ENCODE data around the gene NOX3.
"Not testable (repeated sequence)": the region's sequence is repeated elsewhere in the genome, so short reads cannot be mapped to it uniquely, and the experiment has no call there.

Gene NOX3

DNA sequence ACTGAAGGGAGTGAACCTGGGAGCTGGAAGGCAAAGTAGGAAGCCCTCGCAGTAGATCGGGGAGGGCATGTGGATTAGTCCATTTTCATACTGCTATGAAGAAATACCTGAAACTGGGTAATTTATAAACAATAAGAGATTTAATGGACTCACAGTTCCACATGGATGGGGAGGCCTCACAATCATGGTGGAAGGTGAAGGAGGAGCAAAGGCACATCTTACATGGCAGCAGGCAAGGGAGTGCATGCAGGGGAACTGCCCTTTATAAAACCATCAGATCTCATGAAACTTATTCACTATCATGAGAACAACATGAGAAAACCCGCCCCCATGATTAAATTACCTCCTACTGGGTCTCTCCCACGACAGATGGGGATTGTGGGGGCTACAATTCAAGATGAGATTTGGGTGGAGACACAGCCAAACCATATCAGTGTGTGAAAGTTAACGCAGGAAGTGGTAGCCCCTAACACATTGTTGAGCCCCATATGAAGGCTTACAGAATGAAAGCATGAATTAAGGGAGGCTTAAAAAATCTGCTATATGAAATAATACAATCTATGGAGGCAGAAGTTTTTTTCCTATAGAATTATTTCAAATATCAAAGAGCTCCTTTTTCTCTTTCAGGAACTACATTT, 15.5 kb upstream of the NOX3 start:
- not testable (repeated sequence) for DNase-seq (ENCODE audit: insufficient read length, low spot score); FAIRE-seq

GRCh38 chr6:155468543-155468942, 12.9 kb upstream of the NOX3 start:
- DNase-seq (ENCODE audit: insufficient read length, low spot score); FAIRE-seq: not testable (repeated sequence)

DNA sequence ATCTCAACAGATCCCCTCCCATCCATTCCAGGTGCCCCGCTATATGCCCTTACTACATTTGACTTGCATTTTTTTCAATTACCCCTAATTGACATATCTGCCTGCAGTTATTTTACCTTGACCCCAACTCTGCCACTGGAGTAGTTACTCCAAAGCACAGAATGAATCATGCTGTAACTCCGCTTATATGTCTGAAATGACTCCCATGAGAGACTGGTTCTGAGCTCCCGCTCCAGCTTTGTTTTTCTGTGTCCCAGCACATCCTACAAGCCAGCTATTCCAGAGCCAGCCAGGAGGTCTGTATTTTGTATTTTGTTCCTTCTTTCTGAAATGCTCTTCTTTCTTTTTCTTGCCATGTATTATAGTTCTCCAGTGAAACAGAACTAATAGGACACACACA, 10.9 kb upstream of the NOX3 start:
- FAIRE-seq (no peak), DNase-seq (ENCODE audit: insufficient read length, low spot score) (no peak)

DNA sequence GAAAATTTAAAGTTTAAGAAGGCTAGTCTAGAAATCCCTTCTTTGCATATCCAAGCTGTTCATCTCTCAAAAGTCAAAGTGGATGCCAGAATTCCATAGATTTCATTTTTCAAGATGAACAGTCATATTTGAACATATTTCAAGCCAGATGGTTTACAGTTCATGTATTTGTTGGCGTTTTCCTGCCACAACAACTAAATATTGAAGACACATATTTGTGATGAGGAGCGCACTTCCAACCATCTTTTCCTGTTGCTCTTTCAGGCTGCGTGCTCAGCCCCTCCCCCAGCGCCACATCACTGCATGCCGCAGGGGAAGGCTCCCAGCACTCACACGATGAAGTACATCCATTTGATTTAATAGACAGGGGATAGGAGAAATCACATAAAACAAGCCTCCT, 5.9 kb upstream of the NOX3 start:
- FAIRE-seq (no peak), DNase-seq (ENCODE audit: insufficient read length, low spot score) (no peak)

- FAIRE-seq = no peak
- DNase-seq (ENCODE audit: insufficient read length, low spot score) = no peak
Observed at GRCh38 chr6:155454471-155454870, 1.2 kb downstream of the NOX3 start.

DNA sequence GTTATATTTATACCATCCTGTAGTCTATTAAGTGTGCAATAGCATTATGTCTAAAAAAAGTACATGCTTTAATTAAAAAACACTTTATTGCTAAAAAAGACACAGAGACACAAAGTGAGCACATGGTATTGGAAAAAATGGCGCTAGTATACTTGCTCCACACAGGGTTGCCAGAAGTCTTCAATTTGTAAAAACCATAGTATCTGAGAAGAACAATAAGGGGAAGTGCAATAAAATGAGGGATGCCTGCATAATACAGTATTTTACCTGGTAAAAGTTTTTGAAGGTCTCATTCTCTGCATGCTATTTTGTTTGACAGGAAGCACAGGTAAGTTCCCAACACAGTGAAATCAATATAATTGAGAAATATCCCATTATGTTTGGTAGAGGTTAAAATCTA, 1.6 kb downstream of the NOX3 start:
- FAIRE-seq = no peak

GRCh38 chr6:155452576-155452975, 3.1 kb downstream of the NOX3 start:
- FAIRE-seq = no peak
- no peak for DNase-seq (ENCODE audit: insufficient read length, low spot score)

More for the DNA sequence above, 1.6 kb downstream of the NOX3 start:
- DNase-seq (ENCODE audit: insufficient read length, low spot score) = no peak

DNA sequence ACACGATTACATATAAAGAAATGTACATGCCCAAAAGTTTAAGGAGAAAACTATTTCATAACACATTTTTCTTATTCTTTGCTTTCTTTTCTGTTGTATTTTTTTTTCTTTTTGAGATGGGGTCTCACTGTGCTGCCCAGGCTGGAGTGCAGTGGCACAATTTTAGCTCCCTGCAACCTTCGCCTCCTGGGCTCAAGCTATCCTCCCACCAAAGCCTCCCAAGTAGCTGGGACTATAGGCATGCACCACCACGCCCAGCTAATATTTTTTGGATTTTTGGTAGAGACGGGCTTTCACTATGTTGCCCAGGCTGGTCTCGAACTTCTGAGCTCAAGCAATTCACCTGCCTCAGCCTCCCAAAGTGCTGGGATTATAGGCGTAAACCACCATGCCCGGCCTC, 4.1 kb downstream of the NOX3 start:
- not testable (repeated sequence) for FAIRE-seq; DNase-seq (ENCODE audit: insufficient read length, low spot score)

DNA sequence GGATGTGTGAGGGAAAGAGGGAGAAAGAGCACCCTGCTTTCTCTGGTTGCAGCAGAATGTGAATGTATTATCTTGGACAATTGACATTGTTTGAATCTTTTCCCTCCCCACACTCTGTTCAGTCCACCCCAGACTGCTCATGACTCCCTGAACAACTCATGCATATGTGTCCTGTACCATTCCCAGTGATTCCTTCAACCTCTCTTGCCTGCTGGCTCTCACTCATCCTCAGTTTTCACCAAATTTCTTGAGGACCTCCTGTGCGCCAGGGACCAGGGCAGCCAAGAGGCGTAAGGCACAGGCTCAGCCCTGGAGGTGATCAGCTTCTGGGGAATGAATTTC, 5.4 kb downstream of the NOX3 start:
- FAIRE-seq = no peak

GRCh38 chr6:155449450-155450239, 6.0 kb downstream of the NOX3 start:
- FAIRE-seq = no peak
- DNase-seq (ENCODE audit: insufficient read length, low spot score) = no peak

More for the DNA sequence above, 5.4 kb downstream of the NOX3 start:
- DNase-seq (ENCODE audit: insufficient read length, low spot score) = no peak

- DNase-seq (ENCODE audit: insufficient read length, low spot score) (no peak), FAIRE-seq (no peak)
Observed at GRCh38 chr6:155448668-155449449, 6.8 kb downstream of the NOX3 start.

DNA sequence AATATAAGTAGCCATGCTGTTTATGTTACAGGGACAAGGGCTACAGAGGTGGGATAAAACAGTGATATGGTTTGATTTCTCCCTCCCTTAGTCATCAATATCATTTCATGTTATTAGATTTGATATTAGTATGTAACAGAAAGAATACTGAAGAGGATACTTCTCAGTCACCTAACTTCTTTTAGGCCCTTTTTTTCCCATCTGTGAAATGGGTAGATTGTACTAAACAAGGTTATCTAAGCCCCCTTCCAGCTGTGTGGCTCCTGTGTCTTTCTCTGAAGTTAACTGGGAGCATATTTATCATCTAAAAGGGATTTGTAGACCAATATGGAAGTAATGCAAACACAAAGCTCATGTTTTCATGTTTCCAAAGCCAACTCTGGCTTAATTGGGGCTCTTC, 7.7 kb downstream of the NOX3 start:
- no peak for DNase-seq (ENCODE audit: insufficient read length, low spot score)
- no peak for FAIRE-seq

GRCh38 chr6:155444952-155445903, 10.4 kb downstream of the NOX3 start:
- FAIRE-seq (no peak), DNase-seq (ENCODE audit: insufficient read length, low spot score) (no peak)

DNA sequence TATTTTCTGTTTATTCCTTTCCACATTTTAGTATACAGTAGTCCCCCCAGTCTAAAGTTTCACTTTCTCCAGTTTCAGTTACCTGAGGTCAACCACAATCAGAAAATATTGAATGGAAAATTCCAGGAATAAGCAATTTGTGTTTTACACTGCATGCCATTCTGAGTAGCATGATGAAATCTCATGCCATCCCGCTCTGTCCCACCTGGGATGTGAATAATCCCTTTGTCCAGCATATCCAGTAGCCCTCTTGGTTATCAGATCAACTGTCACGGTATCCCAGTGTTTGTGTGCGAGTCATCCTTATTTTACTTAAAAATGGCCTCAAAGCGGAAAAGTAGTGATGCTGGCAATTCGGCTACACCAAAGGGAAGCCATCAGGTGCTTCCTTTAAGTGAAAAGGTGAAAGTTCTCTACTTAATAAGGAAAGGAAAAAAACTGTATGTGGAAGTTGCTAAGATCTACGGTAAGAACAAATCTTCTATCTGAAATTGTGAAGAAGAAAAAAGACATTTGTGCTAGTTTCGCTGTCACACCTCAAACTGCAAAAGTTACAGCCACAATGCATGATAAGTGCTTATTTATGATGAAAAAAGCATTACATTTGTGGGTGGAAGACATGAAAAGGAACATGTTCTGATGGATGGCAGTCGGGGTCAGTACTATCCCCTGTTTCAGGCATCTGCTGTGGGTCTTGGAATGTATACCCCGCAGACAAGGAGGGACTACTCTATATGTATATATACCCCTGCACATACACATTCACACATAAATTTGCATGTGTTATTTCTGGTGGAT, 11.3 kb downstream of the NOX3 start:
- DNase-seq (ENCODE audit: insufficient read length, low spot score) (no peak), FAIRE-seq (no peak)

DNA sequence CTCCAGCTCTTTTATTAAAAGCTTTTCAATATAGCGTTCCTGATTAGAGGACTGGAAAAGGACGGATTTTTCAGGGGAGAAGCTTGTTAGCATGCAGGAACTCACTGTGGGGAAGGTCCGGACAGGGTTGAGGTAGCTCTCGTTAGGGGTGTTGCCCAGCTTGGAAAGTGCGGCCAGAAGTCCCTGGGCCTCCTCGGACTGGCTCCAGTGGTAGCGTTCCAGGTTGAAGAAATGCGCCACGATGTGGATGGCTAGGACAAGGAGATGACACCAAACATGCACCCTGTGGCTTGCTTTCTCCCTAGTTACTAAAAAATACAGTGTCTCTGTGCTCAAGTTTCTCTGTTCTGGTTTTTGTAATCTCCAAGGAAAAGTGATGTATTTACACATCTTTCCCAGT, 12.5 kb downstream of the NOX3 start:
- FAIRE-seq = no peak
- DNase-seq (ENCODE audit: insufficient read length, low spot score) = no peak

DNA sequence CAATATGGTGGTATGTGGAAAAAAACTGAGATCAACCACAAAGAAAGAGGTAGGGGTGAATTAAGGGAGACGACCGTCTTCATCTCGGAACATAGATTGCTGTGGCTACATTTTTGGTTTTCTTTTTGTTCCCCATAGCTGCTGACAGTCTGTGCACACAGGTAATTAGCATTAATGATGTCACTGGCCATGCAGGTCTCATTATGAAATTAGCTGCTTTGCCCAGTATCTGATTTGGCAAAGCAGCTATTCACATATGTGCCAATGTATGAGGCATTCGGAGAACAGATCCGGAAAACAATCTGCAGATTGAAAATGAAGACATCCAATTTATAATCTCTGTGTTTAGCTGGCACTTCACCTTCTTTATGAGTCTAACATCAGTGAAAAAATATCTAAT, 13.1 kb downstream of the NOX3 start:
- no peak for DNase-seq (ENCODE audit: insufficient read length, low spot score)
- FAIRE-seq = no peak

- FAIRE-seq = no peak
- no peak for DNase-seq (ENCODE audit: insufficient read length, low spot score)
Observed at GRCh38 chr6:155441112-155441465, 14.6 kb downstream of the NOX3 start.

DNA sequence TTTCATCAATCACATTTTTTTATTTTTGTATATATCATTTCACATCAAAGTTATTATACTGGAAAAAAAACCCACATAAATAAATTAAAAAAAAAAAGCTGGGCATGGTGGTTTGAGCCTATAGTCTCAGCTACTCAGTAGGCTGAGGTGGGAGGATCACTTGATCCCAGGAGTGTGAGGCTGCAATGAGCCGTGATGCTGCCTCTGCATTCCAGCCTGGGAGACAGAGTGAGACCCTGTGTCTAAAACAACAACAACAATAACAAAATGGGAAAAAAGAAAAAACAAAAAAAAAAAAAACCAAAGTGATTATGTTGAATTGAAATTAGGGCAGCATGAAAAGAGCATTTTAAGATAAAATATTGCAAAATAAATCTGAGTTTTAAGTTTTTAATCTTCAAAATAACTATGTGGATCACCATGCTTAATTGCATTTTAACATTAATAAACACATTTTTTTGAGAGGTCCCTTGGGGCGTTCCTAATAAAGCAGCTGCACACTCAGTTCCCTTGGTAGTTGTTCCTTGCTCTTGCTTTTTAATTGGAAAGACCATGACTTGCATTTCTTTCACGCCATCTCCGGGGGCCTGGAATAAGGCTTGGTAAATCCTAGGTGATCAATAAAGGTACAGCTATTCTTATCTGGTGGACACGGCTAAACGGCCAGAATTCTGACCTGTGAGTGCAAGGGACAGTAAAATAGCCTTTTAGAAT, 15.1 kb downstream of the NOX3 start:
- FAIRE-seq (no peak), DNase-seq (ENCODE audit: insufficient read length, low spot score) (no peak)

GRCh38 chr6:155439376-155439775, 16.3 kb downstream of the NOX3 start:
- FAIRE-seq (no peak), DNase-seq (ENCODE audit: insufficient read length, low spot score) (no peak)
